LNCAP (cell line): ENCODE results near the gene SLC45A3.

Experiments
- TF ChIP-seq, protein P1 (sequence below): fragments of 450-650 bp; IDR thresholded peaks from 2 replicates; pipeline ENCODE4 v1.5.1; 2017; ENCODE audit warnings: mild to moderate bottlenecking

Gene SLC45A3

DNA sequence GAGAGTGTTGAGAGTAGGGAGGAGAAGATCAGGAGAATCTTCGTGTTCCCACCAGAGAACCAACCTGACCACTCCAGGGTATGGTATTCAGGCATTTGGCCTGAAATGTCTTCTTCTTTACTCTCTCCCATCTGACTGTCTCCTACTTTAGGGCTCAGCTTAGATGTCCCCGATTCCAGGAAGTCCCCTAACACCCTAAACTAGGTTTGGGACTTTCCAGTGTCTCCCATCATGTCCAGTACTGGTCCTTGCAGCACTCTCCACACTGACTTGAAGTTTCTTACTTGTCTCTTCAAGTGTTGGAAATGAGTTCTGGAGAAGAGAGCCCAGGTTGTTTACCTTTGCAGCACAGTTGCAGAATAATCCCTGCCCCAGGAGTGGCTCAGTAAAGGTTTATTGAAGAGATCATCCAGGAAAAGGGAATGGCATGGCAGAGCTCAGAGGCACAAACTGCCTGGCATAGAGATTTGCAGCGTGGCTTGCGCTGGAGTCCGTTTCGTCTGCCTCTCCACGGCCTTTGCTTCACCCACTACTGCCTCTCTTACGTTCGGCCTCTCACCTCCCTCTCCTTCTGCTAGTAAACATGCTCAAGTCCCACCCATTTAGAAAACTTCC, 42.3 kb downstream of the SLC45A3 start:
- TF ChIP-seq, protein P1, sequence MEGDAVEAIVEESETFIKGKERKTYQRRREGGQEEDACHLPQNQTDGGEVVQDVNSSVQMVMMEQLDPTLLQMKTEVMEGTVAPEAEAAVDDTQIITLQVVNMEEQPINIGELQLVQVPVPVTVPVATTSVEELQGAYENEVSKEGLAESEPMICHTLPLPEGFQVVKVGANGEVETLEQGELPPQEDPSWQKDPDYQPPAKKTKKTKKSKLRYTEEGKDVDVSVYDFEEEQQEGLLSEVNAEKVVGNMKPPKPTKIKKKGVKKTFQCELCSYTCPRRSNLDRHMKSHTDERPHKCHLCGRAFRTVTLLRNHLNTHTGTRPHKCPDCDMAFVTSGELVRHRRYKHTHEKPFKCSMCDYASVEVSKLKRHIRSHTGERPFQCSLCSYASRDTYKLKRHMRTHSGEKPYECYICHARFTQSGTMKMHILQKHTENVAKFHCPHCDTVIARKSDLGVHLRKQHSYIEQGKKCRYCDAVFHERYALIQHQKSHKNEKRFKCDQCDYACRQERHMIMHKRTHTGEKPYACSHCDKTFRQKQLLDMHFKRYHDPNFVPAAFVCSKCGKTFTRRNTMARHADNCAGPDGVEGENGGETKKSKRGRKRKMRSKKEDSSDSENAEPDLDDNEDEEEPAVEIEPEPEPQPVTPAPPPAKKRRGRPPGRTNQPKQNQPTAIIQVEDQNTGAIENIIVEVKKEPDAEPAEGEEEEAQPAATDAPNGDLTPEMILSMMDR = no peak

DNA sequence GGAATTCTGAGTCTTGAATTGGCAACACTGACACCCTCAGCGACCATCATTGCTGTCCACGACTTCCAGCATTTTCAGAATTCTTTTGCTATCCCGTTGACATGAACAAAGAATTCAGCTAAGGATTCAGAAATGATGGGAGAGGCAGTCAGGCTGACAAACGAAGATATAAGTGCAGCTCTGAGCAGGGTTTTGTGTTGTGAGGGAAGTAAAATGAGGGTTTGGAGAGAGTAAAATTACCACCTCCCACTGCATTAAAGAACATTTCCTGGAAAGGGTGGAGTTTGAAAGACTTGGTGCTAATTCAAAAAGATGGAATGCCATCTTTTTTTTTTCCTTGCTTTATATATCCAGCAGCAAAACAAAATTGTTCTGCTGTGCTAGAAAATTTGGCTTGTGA, 43.6 kb downstream of the SLC45A3 start:
- TF ChIP-seq, protein P1 = no peak

DNA sequence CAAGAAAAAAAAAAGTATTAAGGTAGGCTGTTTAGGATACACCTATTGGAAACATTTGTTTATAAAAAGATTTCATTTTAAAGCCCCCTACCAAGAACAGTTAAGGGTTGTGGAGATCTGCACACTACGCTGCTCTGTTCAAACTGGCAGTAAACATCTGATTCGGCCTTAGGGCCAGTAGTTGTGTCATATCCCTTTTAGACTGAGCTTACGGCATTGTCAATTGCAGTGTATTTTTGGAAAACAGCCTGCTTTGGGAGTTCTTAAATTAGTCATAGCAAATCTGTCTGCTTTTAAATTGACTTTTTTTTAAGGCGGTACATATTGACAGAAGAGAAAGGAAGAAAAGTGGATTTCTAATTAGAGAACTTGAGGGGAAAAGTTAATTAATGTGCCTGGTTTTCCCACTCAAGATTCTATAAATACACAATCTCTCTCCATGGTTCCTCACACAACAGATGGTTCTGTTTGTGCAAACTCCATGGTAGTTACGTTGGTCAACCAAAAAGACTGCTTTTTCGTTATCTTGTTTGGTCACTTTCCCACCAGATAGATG, 46.8 kb downstream of the SLC45A3 start:
- TF ChIP-seq, protein P1 = no peak

DNA sequence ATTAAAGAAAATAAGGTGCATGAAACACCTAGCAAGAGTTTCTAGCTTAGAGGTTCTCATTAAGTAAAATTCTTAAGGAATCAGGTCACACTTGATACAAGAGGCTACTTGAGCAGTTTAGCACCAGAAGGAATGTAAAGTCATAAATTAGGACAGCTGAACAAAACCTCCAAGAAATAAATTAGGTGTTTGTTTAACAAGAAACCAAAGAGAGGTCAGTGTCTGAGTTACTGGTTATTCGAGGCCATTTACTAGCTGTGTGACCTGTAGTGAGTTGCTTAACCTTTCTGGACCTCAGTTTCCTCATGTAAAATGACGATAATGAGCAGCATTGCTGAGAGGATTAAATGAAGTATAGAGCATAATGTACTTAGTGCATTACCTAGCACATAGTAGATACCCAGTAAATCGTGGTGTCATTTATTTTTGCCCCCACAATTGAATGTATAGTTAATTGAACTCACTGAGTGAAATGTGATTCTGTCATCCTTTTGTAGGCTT, 47.6 kb downstream of the SLC45A3 start:
- TF ChIP-seq, protein P1 = no peak

DNA sequence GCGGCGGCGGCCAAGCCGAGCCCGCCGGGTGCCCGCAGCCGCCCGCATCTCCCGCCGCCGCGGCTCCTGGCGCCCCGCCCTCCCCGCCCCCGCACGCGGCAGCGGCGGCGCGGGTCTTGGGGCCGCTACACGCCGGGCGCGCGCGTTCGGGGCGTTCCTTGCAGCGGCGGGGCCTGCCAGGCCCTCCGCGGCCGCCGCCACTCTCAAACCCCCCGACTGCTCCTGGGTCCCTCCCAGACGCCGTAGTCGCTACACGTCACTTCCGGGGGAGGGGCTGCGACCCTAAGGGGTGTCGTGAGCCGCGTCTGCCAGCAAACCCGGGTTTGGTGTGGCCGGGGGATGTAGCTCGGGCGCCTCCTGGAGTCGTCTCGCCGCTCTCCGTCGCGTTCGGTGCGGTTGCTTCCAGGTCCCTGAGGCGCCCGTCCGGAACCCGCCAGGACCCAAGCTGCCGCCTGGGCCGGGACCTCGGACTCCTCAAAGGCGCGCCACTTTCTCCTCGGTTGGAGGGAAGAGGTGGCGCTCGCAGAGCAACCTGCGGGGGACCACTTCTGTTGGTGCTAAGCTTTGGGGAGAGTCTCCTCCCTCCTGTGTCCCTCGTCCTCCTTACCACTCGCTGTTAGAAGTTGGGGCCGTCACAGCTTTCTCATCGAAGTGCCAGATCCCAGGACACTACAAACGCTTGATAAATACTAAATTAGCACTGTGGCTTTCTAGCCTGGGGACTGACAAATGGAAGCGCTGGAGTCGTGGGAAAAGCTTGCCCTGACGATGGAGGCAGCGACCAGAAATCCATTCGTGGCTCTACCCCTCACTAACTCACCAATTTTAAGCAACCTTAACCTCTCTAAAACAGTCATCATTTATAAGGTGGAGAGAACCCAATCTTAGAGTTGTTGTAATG, 48.3 kb downstream of the SLC45A3 start, which contains the start of gene ELK4:
Gene ELK4 (minus strand): TSS at position 244 of the 901 bp plus-strand sequence. CDS start 8,129 bp downstream, outside the sequence.
- TF ChIP-seq, protein P1 = peak; percentile 83

DNA sequence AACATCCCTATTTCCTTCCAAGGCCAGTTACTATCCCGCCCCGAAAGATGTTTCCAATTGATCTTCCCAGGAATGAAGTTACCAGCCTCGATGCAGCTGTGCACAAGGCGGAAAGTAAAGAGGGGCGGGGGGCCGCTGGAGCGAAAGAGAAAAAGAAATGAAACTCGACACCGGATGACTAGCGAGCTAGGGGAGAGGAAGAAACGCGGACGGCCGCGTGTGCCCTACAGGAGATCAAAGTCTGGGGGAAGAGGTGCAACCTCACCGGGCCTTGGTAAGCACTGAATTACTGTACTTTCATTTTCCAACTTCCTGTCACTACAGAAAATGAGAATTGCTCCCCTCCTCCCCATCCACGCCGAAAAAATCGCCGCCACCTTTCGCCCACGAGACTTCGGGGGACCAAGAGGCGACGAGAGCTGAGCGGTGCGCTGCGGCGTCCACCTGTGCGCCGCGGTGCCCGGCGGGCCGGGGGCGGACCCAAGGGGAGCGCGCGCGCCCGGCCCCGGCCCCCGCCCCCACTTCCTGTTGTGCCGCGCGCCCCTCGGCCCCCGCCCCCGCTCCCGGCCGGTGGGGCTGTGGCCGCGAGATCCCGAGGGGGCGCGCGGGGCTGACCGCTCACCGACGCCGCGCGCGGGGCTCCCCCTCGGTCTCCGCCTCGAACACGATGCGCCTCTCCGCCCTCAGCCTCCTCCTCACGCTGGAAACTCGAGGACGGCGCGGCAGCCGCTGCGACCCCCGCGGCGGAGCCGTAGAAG, 49.1 kb downstream of the SLC45A3 start:
- TF ChIP-seq, protein P1 = no peak

DNA sequence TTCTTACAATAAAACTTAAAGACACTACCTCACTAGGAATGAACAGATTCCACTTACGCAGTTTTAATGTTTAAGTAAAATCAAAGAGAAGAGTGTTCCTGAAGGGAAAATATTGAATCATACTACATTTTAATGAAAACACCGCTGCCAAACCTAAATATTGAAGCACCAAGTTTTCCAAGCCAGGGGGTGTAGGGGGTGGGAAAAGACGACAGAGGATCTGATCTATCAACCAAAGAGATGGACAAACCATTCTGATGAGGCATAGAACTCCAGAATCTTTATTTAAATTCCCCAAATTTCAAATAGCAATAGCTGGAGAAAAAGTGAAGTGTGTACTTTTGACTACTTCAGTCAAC, 49.7 kb downstream of the SLC45A3 start:
- TF ChIP-seq, protein P1 = no peak
